HuH-7 (cell line): Measurements from ENCODE around the gene C2orf66.

Experiments used
- DNase-seq: peaks from one replicate; pipeline ENCODE4 v3.0.0; 2011; ENCODE audit warnings: low spot score

The C2orf66 gene

GRCh38 chr2:196759378-196759706, 49.8 kb downstream of the C2orf66 start:
- DNase-seq = no peak

DNA sequence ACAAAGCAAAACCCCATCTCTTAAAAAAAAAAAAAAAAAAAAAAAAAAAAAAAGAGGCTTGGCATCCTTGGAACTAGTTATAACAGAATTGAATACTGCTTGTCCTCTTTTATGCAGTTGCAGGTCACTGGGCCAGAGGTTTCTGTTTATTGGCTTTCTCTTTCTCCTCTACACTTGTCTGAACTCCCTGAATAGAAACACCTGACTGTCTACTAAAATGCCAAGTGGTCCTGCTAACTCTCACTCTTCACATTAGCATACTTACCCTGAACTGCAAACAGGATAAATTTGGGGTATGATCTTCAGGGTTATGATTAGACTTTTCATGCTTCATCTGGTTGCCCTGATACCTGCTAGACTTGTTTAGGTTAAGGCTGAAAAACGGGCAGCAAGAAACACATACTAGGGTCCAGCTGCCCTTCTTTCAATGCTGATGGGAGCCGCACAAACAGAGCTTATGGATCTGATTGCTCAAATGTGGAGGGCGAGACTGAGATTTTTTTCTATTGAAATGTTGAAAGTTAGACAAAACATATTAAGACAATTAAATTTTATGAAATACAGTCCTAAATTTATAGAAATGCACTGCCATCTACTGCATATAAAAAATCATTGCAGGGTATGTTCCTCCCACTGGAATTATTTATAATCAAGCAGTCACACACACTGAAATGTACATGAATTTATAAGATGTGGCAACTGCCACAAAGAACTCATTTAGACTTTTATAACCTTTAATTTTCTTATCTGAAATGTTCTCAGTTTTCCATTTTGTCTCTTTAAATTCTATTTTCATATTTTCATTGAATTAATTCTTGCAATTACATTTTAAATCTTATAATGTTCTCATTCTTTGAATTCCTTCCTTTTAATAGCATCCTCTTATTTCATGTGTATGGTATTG, 50.4 kb downstream of the C2orf66 start:
- no peak for DNase-seq
